GM12878 (cell line): ENCODE results near the gene SLC26A1. TPM values are rescaled to one million over a fixed set of nuclear protein-coding genes. Genes with fewer than 3 reads are reported as not detected.
A peak's percentile ranks its signal among the peaks of the same experiment; 100 is the strongest.

Experiments
- ATAC-seq: fragments of 200-7000 bp; cut with Tn5 transposase; 3 replicates; pipeline ENCODE4 v1.9.1; 2020; ENCODE audit warnings: mild to moderate bottlenecking, moderate library complexity
- BruUV-seq: library from RNA; stranded (reverse); fragments of 400-500 nt; replicated peaks from 2 replicates; lab custom pipeline; 2021; lab: Mats Ljungman, UMichigan
- CTCF ChIA-PET: fragments of 300-600 bp; sonication (Branson Sonifier 250); formaldehyde crosslinking; extraction: SDS; loops from one replicate; lab custom pipeline; 2021; ENCODE audit warnings: inconsistent platforms; lab: Yijun Ruan, JAX
- POLR2A ChIA-PET: fragments of 350-600 bp; formaldehyde crosslinking; extraction: SDS; loops from one replicate; lab custom pipeline; 2021; ENCODE audit warnings: inconsistent platforms; lab: Charles Lee
- RAD21 ChIA-PET: fragments of 300-600 bp; sonication (Branson Sonifier 250); formaldehyde crosslinking; loops from one replicate; lab custom pipeline; 2023; ENCODE audit warnings: antibody characterized with exemption; ENCODE audit not compliant: unreplicated experiment; lab: Charles Lee
- SMC1A ChIA-PET: fragments of 300-600 bp; sonication (Branson Sonifier 250); formaldehyde crosslinking; loops from one replicate; lab custom pipeline; 2023; ENCODE audit not compliant: unreplicated experiment, uncharacterized antibody; lab: Charles Lee
- DNase-seq: peaks from one replicate; pipeline ENCODE4 v3.0.0-alpha.2; 2011; ENCODE audit warnings: low read depth, low spot score
- FAIRE-seq: peaks from 3 replicates; lab custom pipeline; 2011; peaks lifted over from hg19 to GRCh38; lab: Jason Lieb, UNC
- H2AFZ ChIP-seq: 2 replicates; pipeline ENCODE4 v1.6.0; 2011; ENCODE audit warnings: low read depth, low read length, control low read depth; ENCODE audit not compliant: control insufficient read depth
- H3K27ac ChIP-seq: 2 replicates; pipeline ENCODE4 v1.5.1; 2011; ENCODE audit warnings: control low read depth; ENCODE audit not compliant: control insufficient read depth, insufficient read depth
- H3K27me3 ChIP-seq, 2 experiments: replicated peaks in 1 of 2; 2 replicates each; pipeline versions ENCODE4 v1.6.0 to v1.6.1; 2011; ENCODE audit warnings: low read length in 1 of 2; ENCODE audit not compliant: control insufficient read depth in 2 of 2, insufficient read depth in 2 of 2
- H3K36me3 ChIP-seq, 2 experiments: 2 replicates each; pipeline ENCODE4 v1.5.1; 2011; ENCODE audit warnings: low read length in 1 of 2; ENCODE audit not compliant: control insufficient read depth in 2 of 2, insufficient read depth in 2 of 2
- H3K4me1 ChIP-seq: 2 replicates; pipeline ENCODE4 v1.6.1; 2011; ENCODE audit warnings: mild to moderate bottlenecking, low read length, moderate library complexity, mixed read lengths; ENCODE audit not compliant: control insufficient read depth, insufficient read depth
- H3K4me2 ChIP-seq: 2 replicates; pipeline ENCODE4 v1.6.0; 2011; ENCODE audit warnings: control low read depth; ENCODE audit not compliant: control insufficient read depth, insufficient read depth
- H3K4me3 ChIP-seq: fragments of 200-600 bp; sonication (generic); 2 replicates; pipeline ENCODE4 v1.5.1; 2016
- H3K79me2 ChIP-seq: 2 replicates; pipeline ENCODE4 v1.6.0; 2011; ENCODE audit warnings: low read length; ENCODE audit not compliant: control insufficient read depth, insufficient read depth
- H3K9ac ChIP-seq: 2 replicates; pipeline ENCODE4 v1.8.0; 2011; ENCODE audit warnings: low read length, control low read depth, mixed read lengths; ENCODE audit not compliant: control insufficient read depth, insufficient read depth
- H3K9me3 ChIP-seq: replicated peaks from 3 replicates; pipeline ENCODE4 v1.5.1; 2011; ENCODE audit warnings: mild to moderate bottlenecking, low read length; ENCODE audit not compliant: control insufficient read depth, insufficient read depth
- H4K20me1 ChIP-seq: 2 replicates; pipeline ENCODE4 v1.6.0; 2011; ENCODE audit not compliant: control insufficient read depth, insufficient read depth
- CBX3 ChIP-seq: fragments of 200-600 bp; sonication (generic); IDR thresholded peaks from 2 replicates; pipeline ENCODE4 v1.6.1; 2016; ENCODE audit warnings: low read depth, borderline replicate concordance
- CBX5 ChIP-seq: sonication (generic); IDR thresholded peaks from 2 replicates; pipeline ENCODE4 v1.6.1; 2016; ENCODE audit warnings: low read depth, moderate library complexity, mild to moderate bottlenecking, inconsistent platforms
- CHD4 ChIP-seq: fragments of 200-600 bp; sonication (generic); IDR thresholded peaks from 2 replicates; pipeline ENCODE4 v1.6.1; 2016; ENCODE audit warnings: mild to moderate bottlenecking
- CREB1 ChIP-seq: IDR thresholded peaks from 2 replicates; pipeline ENCODE4 v1.6.1; 2012; ENCODE audit warnings: low read depth, mild to moderate bottlenecking, inconsistent platforms
- EGR1 ChIP-seq, 2 experiments: IDR thresholded peaks; 1 replicate in 1 of 2; 2 replicates in 1 of 2; pipeline ENCODE4 v1.6.1; 2011 to 2012; ENCODE audit warnings: low read depth in 2 of 2, low read length in 2 of 2, borderline replicate concordance in 1 of 2, mild to moderate bottlenecking in 1 of 2, moderate library complexity in 1 of 2
- ESRRA ChIP-seq: IDR thresholded peaks from 2 replicates; pipeline ENCODE4 v1.6.1; 2012; ENCODE audit warnings: mild to moderate bottlenecking, low read length, improper control_type of control experiment
- FOXK2 ChIP-seq: fragments of 450-650 bp; IDR thresholded peaks from 2 replicates; pipeline ENCODE4 v1.6.1; 2017; ENCODE audit warnings: mild to moderate bottlenecking, moderate library complexity
- HCFC1 ChIP-seq: fragments of 150-350 bp; IDR thresholded peaks from 2 replicates; pipeline ENCODE4 v1.6.1; 2014; ENCODE audit warnings: low read length
- IRF4 ChIP-seq: IDR thresholded peaks from 2 replicates; pipeline ENCODE4 v1.6.1; 2011; ENCODE audit warnings: low read depth, low read length
- KAT2A ChIP-seq: conservative IDR thresholded peaks from 2 replicates; pipeline ENCODE4 v1.6.1; 2011; ENCODE audit warnings: low read depth, low read length; ENCODE audit not compliant: control insufficient read depth
- MYC ChIP-seq: IDR thresholded peaks from 2 replicates; pipeline ENCODE4 v1.6.1; 2011; ENCODE audit warnings: mild to moderate bottlenecking, low read length, moderate library complexity, inconsistent platforms; ENCODE audit not compliant: insufficient read depth, insufficient replicate concordance, insufficient read length, severe bottlenecking
- SRF ChIP-seq, 2 experiments: IDR thresholded peaks; 2 replicates each; pipeline ENCODE4 v1.6.1; 2011; ENCODE audit warnings: low read depth in 2 of 2, low read length in 2 of 2, mild to moderate bottlenecking in 1 of 2, moderate library complexity in 1 of 2
- STAT3 ChIP-seq: IDR thresholded peaks from 2 replicates; pipeline ENCODE4 v1.6.1; 2011; ENCODE audit warnings: low read depth, low read length, improper control_type of control experiment
- TBL1XR1 ChIP-seq: IDR thresholded peaks from 2 replicates; pipeline ENCODE4 v1.6.1; 2012; ENCODE audit warnings: low read depth, low read length, improper control_type of control experiment
- WGBS: methylation state at CpG from one replicate; pipeline ENCODE4 v1.1.6; 2016; ENCODE audit warnings: low lambda C conversion rate; ENCODE audit not compliant: insufficient replicate concordance, insufficient coverage; ENCODE audit errors: missing lambda C conversion rate; 5-methylcytosine and 5-hydroxymethylcytosine counted together
- in situ Hi-C: fragments of 300-500 bp; cut with MboI; formaldehyde crosslinking; loops from 9 replicates; pipeline ENCODE4 v1.14.3; 2018; ENCODE audit warnings: mixed read lengths
- intact Hi-C: fragments of 100-400 bp; cut with micrococcal nuclease; formaldehyde crosslinking; loops from one replicate; pipeline ENCODE4 v1.14.2; 2022; ENCODE audit not compliant: unreplicated experiment
- polyA plus RNA-seq, 11 experiments: library from polyadenylated mRNA; depleted of rRNA in 4 of 11; unstranded in 6 of 11; stranded (reverse) in 5 of 11; fragments of >200 nt; fragmentation: Nextera tagmentation in 4 of 11; fragmentation: Illumina TruSeq in 1 of 11; extraction: Ambion mirVana in 4 of 11; extraction: Trizol in 1 of 11; gene quantifications; 1 replicate in 1 of 11; 2 replicates in 10 of 11; pipeline versions ENCODE4 v1.2.1 to v1.2.3, GENCODE V29; 2011 to 2016; ENCODE audit warnings: inconsistent platforms in 2 of 11, missing spikeins in 2 of 11, low read depth in 1 of 11
- total RNA-seq, 4 experiments: library from RNA; depleted of rRNA in 3 of 4; stranded (reverse); fragments of >200 nt in 3 of 4; fragmentation: Illumina TruSeq in 1 of 4; extraction: Trizol in 1 of 4; gene quantifications; 2 replicates each; pipeline versions ENCODE4 v1.2.1 to v1.2.3, GENCODE V29; 2013 to 2021
- TF ChIP-seq, protein P1 (sequence below): IDR thresholded peaks from 2 replicates; pipeline ENCODE4 v1.6.1; 2012; ENCODE audit warnings: mild to moderate bottlenecking, low read depth, low read length
- TF ChIP-seq, protein P2 (sequence below): fragments of 450-650 bp; IDR thresholded peaks from 2 replicates; pipeline ENCODE4 v1.6.1; 2017; ENCODE audit warnings: borderline replicate concordance
- TF ChIP-seq, protein P3 (sequence below): IDR thresholded peaks from 2 replicates; pipeline ENCODE4 v1.6.1; 2012; ENCODE audit warnings: low read length, inconsistent platforms

SLC26A1 gene
- total and polyA plus RNA-seq, 10 of the 15 experiments (the other 5 are each of a cell fraction or from before 2014, with no cell fraction given) = 0.05 to 0.96 (median 0.28) TPM; not detected in 5

DNA sequence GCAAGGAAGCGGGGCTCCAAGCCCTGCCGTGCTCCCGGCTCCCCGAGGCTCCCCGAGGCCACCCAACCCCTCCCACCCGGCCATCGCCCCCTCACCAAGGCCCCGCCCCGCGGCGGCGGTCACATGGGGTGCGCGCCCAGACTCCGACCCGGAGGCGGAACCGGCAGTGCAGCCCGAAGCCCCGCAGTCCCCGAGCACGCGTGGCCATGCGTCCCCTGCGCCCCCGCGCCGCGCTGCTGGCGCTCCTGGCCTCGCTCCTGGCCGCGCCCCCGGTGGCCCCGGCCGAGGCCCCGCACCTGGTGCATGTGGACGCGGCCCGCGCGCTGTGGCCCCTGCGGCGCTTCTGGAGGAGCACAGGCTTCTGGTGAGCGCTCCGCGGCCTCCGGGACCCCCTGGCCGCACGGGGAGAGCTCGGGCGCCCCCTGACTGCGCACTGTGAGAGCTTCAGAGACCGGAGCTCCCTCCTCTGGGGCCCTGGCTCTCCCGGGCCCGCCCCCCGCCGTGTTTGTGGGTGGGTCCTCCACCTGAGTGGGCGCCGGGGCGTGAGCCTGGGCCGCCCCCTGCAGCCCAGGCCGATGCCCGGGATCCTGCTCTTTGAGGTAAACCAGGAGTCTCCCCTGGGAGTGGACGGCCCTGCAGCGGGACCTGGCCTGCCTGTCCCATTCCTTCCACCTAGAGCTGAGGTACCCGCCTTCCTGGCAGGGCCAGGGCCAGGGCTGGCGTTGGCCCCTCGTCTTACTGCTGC lies 6.2 kb downstream of the SLC26A1 start, which contains the start of gene IDUA:
Gene IDUA, plus strand, starts transcription at position 166 of the 745 bp plus-strand sequence. Its CDS starts 41 bp downstream, at position 207.
- no peak within 1 kb of the TSS; the same call in 1 of the 2 replicates for H3K27ac ChIP-seq
- H4K20me1 ChIP-seq = no peaks in the 10 kb centered on the region
- H3K9me3 ChIP-seq = no peaks in the 10 kb centered on the region; the same call in 2 of the 3 replicates
- ATAC-seq (peak; percentile 91), FAIRE-seq (no peak), DNase-seq (no peak)
- RAD21 ChIA-PET = interaction anchor here (0.8 to 5.2 kb wide), 16 partner anchors 54 to 743 kb away, joined by 3 to 48 read pairs (median 4); partner anchors contain the start of genes GAK and TMEM175
- peaks cover 8% of the 10 kb centered on the region; the same call in 1 of the 2 replicates for H3K4me1 ChIP-seq
- peak within 1 kb of the TSS; percentile 74 for H2AFZ ChIP-seq
- intact Hi-C loops (loop anchor here (1.0 to 10.0 kb wide), 4 partner anchors 54 to 244 kb away; partner anchors contain the start of genes GAK and TMEM175), in situ Hi-C loops (no loop called here)
- CTCF ChIA-PET = interaction anchor here (0.6 to 4.1 kb wide), 25 partner anchors 48 to 485 kb away, joined by 3 to 46 read pairs (median 4); partner anchors contain the start of genes GAK and TMEM175
- TSS peak; percentile 55 for BruUV-seq
- peak within 1 kb of the TSS; percentile 63 for H3K4me3 ChIP-seq
- peak within 1 kb of the TSS; percentile 90 for H3K4me2 ChIP-seq
- POLR2A ChIA-PET = interaction anchor here (0.5 to 1.9 kb wide), 5 partner anchors 15 to 509 kb away, joined by 4 to 5 read pairs (median 4); partner anchors contain the start of genes GAK and TMEM175
- no peaks in the 10 kb centered on the region for H3K27me3 ChIP-seq
- 3% methylated on average over 51 of the region's 69 CpGs for WGBS
- H3K36me3 ChIP-seq = no peaks in the 10 kb centered on the region
- no peaks in the 10 kb centered on the region for H3K79me2 ChIP-seq
- H3K9ac ChIP-seq = peak within 1 kb of the TSS; percentile 45
- SMC1A ChIA-PET = interaction anchor here (1.0 to 2.6 kb wide), 6 partner anchors 53 to 245 kb away, joined by 3 to 12 read pairs (median 4); partner anchors contain the start of genes GAK and TMEM175
- TF ChIP-seq ESRRA (0 out of 2 replicates have a peak, but pooled peaks have one; percentile 17), SRF (IDR thresholded peaks at IDR 0.05; ENCODE audit: low read depth in 2 of 2, low read length in 2 of 2) (no peak), HCFC1 (no peak; the same call in 1 of the 2 replicates), TBL1XR1 (no peak), EGR1 (IDR thresholded peaks at IDR 0.05; ENCODE audit: borderline replicate concordance in 1 of 2, low read depth in 2 of 2, low read length in 2 of 2) (peak in 1 of 2 experiments; percentile 84; a peak in 2 of 3 replicates), CBX5 (no peak), MYC (peak; percentile 60), CREB1 (no peak), FOXK2 (no peak), IRF4 (no peak), KAT2A (no peak), CBX3 (no peak), CHD4 (no peak), STAT3 (no peak)
- TF ChIP-seq, protein P1, sequence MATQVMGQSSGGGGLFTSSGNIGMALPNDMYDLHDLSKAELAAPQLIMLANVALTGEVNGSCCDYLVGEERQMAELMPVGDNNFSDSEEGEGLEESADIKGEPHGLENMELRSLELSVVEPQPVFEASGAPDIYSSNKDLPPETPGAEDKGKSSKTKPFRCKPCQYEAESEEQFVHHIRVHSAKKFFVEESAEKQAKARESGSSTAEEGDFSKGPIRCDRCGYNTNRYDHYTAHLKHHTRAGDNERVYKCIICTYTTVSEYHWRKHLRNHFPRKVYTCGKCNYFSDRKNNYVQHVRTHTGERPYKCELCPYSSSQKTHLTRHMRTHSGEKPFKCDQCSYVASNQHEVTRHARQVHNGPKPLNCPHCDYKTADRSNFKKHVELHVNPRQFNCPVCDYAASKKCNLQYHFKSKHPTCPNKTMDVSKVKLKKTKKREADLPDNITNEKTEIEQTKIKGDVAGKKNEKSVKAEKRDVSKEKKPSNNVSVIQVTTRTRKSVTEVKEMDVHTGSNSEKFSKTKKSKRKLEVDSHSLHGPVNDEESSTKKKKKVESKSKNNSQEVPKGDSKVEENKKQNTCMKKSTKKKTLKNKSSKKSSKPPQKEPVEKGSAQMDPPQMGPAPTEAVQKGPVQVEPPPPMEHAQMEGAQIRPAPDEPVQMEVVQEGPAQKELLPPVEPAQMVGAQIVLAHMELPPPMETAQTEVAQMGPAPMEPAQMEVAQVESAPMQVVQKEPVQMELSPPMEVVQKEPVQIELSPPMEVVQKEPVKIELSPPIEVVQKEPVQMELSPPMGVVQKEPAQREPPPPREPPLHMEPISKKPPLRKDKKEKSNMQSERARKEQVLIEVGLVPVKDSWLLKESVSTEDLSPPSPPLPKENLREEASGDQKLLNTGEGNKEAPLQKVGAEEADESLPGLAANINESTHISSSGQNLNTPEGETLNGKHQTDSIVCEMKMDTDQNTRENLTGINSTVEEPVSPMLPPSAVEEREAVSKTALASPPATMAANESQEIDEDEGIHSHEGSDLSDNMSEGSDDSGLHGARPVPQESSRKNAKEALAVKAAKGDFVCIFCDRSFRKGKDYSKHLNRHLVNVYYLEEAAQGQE = no peak
- TF ChIP-seq, protein P2, sequence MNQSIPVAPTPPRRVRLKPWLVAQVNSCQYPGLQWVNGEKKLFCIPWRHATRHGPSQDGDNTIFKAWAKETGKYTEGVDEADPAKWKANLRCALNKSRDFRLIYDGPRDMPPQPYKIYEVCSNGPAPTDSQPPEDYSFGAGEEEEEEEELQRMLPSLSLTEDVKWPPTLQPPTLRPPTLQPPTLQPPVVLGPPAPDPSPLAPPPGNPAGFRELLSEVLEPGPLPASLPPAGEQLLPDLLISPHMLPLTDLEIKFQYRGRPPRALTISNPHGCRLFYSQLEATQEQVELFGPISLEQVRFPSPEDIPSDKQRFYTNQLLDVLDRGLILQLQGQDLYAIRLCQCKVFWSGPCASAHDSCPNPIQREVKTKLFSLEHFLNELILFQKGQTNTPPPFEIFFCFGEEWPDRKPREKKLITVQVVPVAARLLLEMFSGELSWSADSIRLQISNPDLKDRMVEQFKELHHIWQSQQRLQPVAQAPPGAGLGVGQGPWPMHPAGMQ = no peak
- TF ChIP-seq, protein P3, sequence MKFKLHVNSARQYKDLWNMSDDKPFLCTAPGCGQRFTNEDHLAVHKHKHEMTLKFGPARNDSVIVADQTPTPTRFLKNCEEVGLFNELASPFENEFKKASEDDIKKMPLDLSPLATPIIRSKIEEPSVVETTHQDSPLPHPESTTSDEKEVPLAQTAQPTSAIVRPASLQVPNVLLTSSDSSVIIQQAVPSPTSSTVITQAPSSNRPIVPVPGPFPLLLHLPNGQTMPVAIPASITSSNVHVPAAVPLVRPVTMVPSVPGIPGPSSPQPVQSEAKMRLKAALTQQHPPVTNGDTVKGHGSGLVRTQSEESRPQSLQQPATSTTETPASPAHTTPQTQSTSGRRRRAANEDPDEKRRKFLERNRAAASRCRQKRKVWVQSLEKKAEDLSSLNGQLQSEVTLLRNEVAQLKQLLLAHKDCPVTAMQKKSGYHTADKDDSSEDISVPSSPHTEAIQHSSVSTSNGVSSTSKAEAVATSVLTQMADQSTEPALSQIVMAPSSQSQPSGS = no peak
